ENCODE measurements around the gene ATP7B. TPM values are rescaled to one million over a fixed set of nuclear protein-coding genes. Genes with fewer than 3 reads are reported as not detected.

The ATP7B gene
- total RNA-seq, 1 donor from 2014 or later: 37.7 TPM

DNA sequence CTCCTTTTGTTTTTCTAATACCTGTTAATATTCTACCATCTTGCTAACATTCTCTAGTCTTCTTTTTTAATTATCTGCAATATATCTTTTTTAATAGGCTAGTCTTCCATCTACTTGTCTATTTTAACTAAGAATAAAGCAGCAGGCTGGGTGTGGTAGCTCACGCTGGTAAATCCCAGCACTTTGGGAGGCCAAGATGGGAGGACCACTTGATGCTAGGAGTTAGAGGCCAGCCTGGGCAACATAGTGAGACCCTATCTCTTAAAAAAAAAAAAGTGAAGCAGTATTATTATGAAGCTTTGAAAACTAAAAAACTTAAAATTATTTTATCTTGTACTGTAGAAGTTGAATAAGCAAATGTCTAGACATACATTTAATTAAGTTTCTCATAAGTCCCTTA is 16.6 kb upstream of the ATP7B start:
- Histone ChIP-seq H3K4me3 (no peak overlapping the region), H3K4me1 (no peaks in the 10 kb centered on the region), H3K36me3 (peaks cover 51 to 66% of the 10 kb centered on the region in 2 donors), H3K9me3 (peaks cover 6 to 17% of the 10 kb centered on the region in 2 donors), H3K27ac (no peak overlapping the region), H3K27me3 (no peaks in the 10 kb centered on the region)
- no peak for DNase-seq (ENCODE audit: low spot score in 2 of 2)
- intact Hi-C loops (cut with DNase I): no loop called here
- TF ChIP-seq, protein P1, sequence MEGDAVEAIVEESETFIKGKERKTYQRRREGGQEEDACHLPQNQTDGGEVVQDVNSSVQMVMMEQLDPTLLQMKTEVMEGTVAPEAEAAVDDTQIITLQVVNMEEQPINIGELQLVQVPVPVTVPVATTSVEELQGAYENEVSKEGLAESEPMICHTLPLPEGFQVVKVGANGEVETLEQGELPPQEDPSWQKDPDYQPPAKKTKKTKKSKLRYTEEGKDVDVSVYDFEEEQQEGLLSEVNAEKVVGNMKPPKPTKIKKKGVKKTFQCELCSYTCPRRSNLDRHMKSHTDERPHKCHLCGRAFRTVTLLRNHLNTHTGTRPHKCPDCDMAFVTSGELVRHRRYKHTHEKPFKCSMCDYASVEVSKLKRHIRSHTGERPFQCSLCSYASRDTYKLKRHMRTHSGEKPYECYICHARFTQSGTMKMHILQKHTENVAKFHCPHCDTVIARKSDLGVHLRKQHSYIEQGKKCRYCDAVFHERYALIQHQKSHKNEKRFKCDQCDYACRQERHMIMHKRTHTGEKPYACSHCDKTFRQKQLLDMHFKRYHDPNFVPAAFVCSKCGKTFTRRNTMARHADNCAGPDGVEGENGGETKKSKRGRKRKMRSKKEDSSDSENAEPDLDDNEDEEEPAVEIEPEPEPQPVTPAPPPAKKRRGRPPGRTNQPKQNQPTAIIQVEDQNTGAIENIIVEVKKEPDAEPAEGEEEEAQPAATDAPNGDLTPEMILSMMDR (IDR thresholded peaks at IDR 0.05): no peak

DNA sequence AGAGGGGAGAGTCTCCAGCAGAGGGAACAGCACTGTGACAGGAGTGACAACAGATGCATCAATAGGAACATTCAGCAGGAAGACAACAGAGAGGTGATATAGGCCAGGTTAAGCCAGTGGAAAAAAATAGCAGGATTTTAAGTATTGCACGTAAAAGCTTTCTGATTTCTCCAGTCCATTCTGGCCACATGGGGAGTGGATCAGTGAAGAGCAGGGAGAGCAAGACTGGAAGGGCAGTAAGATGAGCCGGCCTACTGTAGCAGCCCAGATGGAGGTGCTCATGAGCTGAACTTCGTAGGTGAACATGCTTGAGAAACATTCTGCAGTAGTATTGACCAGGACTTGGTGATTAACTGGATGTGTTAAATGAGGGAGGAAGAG is 15.0 kb upstream of the ATP7B start:
- H3K27me3 ChIP-seq: no peaks in the 10 kb centered on the region
- no peaks in the 10 kb centered on the region for H3K4me1 ChIP-seq
- H3K9me3 ChIP-seq: peaks cover 6 to 15% of the 10 kb centered on the region in 2 donors
- H3K36me3 ChIP-seq: peaks cover 65 to 82% of the 10 kb centered on the region in 2 donors
- H3K4me3 ChIP-seq: no peak overlapping the region
- TF ChIP-seq, protein P1 (IDR thresholded peaks at IDR 0.05): no peak
- intact Hi-C loops (cut with DNase I): no loop called here
- no peak overlapping the region for H3K27ac ChIP-seq
- DNase-seq (ENCODE audit: low spot score in 2 of 2): no peak

DNA sequence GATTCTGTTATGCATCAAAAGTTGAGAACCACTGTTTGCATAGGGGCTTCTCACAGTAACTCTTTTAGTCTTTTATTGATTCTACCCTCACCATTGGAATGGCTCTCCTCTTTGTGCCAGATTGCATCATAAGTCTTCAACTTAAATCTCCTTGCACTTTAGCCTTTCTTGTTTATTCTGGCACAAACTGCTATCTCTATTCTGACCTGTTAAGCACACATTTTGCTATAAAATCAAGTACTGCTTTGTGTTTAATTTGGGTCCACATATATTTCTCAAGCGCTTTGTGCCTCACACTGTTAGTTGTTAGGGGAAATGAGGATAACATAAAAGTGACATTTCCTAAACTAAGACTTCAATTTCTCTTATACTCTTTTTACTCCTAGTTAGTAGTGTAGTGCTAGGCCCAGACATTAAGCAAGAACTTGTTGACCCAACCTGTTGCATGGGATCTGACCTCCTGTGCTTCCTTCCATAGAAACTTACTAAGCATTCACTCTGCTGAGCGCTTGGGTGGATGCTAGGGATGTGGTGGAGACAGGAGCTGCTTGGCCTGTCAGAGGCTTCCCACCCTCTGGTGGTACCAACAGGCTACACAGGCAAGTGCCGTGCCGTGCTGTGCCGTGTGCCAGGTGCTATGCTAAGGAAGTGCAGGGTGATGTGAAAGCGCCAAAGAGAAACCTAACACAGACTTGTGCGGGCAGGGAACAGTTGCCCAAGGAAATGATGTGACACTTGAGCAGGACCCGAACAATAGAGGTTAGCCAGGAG is 14.4 kb upstream of the ATP7B start:
- no peak overlapping the region for H3K27ac ChIP-seq
- H3K9me3 ChIP-seq: peaks cover 6 to 12% of the 10 kb centered on the region in 2 donors
- no peaks in the 10 kb centered on the region for H3K4me1 ChIP-seq
- peaks cover 65 to 88% of the 10 kb centered on the region in 2 donors for H3K36me3 ChIP-seq
- intact Hi-C loops (cut with DNase I): no loop called here
- no peak for DNase-seq (ENCODE audit: low spot score in 2 of 2)
- TF ChIP-seq, protein P1 (IDR thresholded peaks at IDR 0.05): no peak
- H3K27me3 ChIP-seq: no peaks in the 10 kb centered on the region
- no peak overlapping the region for H3K4me3 ChIP-seq

DNA sequence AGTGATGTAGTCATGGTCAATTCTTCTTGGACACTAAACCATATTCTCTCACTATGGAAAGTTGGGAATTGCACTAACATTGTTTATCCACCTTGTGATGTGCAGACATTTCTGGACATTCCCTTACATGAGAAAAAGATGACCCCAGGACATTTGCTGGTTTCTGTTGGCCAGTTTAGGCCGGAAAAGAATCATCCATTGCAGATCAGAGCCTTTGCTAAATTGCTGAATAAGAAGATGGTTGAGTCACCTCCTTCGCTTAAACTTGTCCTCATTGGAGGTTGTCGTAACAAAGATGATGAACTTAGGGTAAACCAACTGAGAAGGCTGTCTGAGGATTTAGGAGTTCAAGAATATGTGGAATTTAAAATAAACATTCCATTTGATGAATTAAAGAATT is 13.2 kb upstream of the ATP7B start, which contains the start of gene UTP14C:
UTP14C (plus strand) TSS at position 211 of the 400 bp plus-strand sequence. CDS start 4,114 bp downstream, outside the sequence.
- peaks cover 6 to 11% of the 10 kb centered on the region in 2 donors for H3K9me3 ChIP-seq
- DNase-seq (ENCODE audit: low spot score in 2 of 2): no peak
- intact Hi-C loops (cut with DNase I): no loop called here
- H3K27ac ChIP-seq: no peak within 1 kb of the TSS
- H3K27me3 ChIP-seq: no peaks in the 10 kb centered on the region
- TF ChIP-seq, protein P1 (IDR thresholded peaks at IDR 0.05): no peak
- no peak within 1 kb of the TSS for H3K4me3 ChIP-seq
- H3K4me1 ChIP-seq: no peaks in the 10 kb centered on the region
- H3K36me3 ChIP-seq: peaks cover 66 to 100% of the 10 kb centered on the region in 2 donors

DNA sequence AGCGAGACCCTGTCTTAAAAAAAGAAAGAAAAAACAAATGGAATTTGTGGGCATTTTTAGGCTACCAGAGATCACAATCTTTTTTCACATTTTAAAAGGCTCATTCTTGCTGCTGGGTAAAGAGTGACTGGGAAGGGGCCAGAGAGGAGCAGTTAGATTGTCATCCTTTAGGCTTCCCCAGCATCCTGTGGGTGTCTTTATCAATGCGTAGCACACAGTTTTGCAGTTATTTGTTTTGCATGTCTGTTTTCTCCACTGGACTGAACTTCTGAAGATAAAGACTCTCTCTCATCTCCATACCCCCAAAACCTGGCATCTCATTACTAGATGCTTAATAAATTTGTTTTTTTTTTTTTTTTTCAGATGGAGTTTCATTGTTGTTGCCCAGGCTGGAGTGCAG is 11.1 kb upstream of the ATP7B start:
- Histone ChIP-seq H3K36me3 (peaks cover 59 to 84% of the 10 kb centered on the region in 2 donors), H3K4me1 (no peaks in the 10 kb centered on the region), H3K27me3 (no peaks in the 10 kb centered on the region), H3K4me3 (no peak overlapping the region), H3K27ac (no peak overlapping the region), H3K9me3 (peaks cover 4 to 6% of the 10 kb centered on the region in 2 donors)
- DNase-seq (ENCODE audit: low spot score in 2 of 2): no peak
- TF ChIP-seq, protein P1 (IDR thresholded peaks at IDR 0.05): no peak
- intact Hi-C loops (cut with DNase I): no loop called here

Measured in ascending aorta (tissue), 2 donors.